ENCODE data around the gene KRT83.
"Not testable (repeated sequence)": the region's sequence is repeated elsewhere in the genome, so short reads cannot be mapped to it uniquely, and the experiment has no call there.

Gene KRT83

GRCh38 chr12:52356762-52357580 is 35.8 kb upstream of the KRT83 start:
- no peak for DNase-seq
- in situ Hi-C loops (cut with HindIII; ENCODE audit: low pct_ligation_motif_present, low pct_unique_long_range_greater_than_20kb, low sequenced_read_pairs) = loop anchor here (25.0 kb wide), 1 partner anchor 630 kb away; no protein-coding TSS in a partner anchor

GRCh38 chr12:52356031-52356761 is 35.0 kb upstream of the KRT83 start:
- DNase-seq = no peak
- in situ Hi-C loops (cut with HindIII; ENCODE audit: low pct_ligation_motif_present, low pct_unique_long_range_greater_than_20kb, low sequenced_read_pairs) = loop anchor here (25.0 kb wide), 1 partner anchor 631 kb away; no protein-coding TSS in a partner anchor

GRCh38 chr12:52355176-52355575 is 34.0 kb upstream of the KRT83 start:
- in situ Hi-C loops (cut with HindIII; ENCODE audit: low pct_ligation_motif_present, low pct_unique_long_range_greater_than_20kb, low sequenced_read_pairs) = loop anchor here (25.0 kb wide), 1 partner anchor 632 kb away; no protein-coding TSS in a partner anchor
- no peak for DNase-seq

GRCh38 chr12:52354200-52354599 is 33.0 kb upstream of the KRT83 start:
- in situ Hi-C loops (cut with HindIII; ENCODE audit: low pct_ligation_motif_present, low pct_unique_long_range_greater_than_20kb, low sequenced_read_pairs) = loop anchor here (25.0 kb wide), 1 partner anchor 633 kb away; no protein-coding TSS in a partner anchor
- DNase-seq = no peak

DNA sequence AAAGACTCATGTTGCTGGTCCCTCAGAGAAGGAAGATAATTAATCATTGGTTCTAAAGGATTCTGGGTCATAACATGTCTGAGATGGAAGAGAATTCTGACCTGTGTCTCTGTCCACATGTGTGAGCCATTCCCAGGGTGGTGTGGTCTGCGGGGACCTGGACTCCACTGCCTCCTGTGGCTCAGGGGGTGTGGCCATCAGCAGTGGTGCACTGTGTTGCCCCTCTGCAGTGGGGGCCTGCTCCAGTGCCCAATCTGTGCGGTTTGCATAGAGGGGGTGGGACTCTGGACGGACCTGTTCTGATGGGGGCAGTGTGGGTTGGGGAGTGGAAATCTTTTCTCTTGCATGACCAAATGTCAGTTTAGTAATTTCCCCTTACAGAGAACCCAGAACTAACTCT is 32.6 kb upstream of the KRT83 start:
- DNase-seq = no peak
- in situ Hi-C loops (cut with HindIII; ENCODE audit: low pct_ligation_motif_present, low pct_unique_long_range_greater_than_20kb, low sequenced_read_pairs) = loop anchor here (25.0 kb wide), 1 partner anchor 634 kb away; no protein-coding TSS in a partner anchor

DNA sequence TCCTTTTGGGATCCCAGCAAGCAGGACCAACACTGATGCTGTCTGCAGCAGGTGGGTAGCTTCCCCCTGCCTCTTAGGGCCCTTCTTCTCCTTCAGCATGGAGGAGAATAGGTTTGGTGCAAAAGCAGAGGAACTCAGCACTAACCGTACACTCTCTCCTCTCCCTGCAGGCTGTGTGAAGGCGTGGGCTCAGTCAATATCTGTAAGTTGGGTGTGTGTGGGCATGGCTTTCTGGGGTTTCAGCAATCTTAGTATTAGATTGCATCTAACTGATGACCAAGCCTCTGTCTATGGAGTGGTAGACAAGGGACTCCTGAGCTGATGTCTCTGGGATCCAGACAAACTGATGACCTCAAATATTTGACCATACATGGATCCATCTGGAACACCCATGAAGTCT is 31.8 kb upstream of the KRT83 start:
- in situ Hi-C loops (cut with HindIII; ENCODE audit: low pct_ligation_motif_present, low pct_unique_long_range_greater_than_20kb, low sequenced_read_pairs) = loop anchor here (25.0 kb wide), 1 partner anchor 634 kb away; no protein-coding TSS in a partner anchor
- no peak for DNase-seq

DNA sequence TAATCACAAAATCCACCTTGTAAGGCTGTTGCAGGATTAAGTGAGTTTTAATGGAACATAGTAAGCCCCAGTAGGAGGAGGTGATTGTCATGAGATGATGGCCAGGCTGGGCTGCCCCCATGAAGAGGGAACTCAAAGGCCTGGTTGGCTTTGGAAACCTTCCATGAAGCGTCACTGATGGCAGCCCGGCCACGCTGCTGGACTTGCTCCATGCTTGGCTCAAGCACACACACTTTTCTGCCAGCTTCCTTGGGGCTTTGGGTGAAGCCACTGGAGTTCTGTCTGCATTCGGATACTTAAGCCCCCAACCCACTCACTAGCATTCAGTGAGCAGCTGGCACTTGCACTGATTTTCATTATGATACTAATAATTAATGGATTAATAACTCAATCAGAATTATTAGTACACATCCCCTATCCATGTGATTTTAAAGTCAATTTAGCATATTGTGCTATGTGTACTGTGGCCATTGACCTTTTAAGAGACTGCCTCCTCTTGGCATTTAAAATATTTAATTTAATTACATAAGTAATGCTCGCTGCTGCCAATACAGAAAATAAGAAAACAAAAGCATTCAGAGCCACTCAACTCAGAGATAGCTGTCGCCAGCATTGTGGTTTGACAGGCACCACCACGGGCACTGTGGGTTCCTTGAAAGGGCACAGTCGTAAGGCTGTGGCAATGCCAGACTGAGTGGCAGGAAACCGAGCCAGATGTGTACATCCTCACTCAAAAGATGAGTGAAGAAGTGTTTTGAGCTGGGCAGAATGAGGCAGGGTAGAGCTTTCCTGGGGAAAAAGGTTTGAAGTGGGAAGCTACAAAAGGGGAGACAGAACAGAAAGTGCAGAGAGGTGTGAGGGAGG is 30.2 kb upstream of the KRT83 start:
- in situ Hi-C loops (cut with HindIII; ENCODE audit: low pct_ligation_motif_present, low pct_unique_long_range_greater_than_20kb, low sequenced_read_pairs) = loop anchor here (25.0 kb wide), 1 partner anchor 636 kb away; no protein-coding TSS in a partner anchor
- DNase-seq = no peak

- no peak for DNase-seq
- in situ Hi-C loops (cut with HindIII; ENCODE audit: low pct_ligation_motif_present, low pct_unique_long_range_greater_than_20kb, low sequenced_read_pairs) = loop anchor here (25.0 kb wide), 1 partner anchor 637 kb away; no protein-coding TSS in a partner anchor
Observed at GRCh38 chr12:52350786-52351185, 29.6 kb upstream of the KRT83 start.

- DNase-seq = no peak
- in situ Hi-C loops (cut with HindIII; ENCODE audit: low pct_ligation_motif_present, low pct_unique_long_range_greater_than_20kb, low sequenced_read_pairs) = loop anchor here (25.0 kb wide), 1 partner anchor 637 kb away; no protein-coding TSS in a partner anchor
Observed at GRCh38 chr12:52350021-52350620, 28.9 kb upstream of the KRT83 start.

DNA sequence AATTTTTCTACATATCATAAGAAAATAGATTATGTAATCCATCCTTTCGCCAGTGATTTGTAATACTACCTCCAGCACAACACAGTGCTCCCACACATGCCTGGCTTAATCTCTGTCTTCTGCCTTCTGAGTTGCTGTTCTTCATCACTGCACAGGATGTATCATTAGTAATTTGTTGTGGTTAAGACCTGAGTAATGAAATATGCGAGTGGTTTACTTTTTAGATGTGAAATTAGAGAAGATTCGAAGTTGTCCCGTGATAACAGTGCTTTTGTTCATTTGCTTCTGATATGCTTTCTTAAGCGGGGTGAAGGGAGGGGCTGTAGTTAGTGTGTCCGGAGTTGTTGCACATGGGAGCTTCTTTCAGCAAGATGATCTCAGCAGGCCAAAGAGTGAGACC is 28.0 kb upstream of the KRT83 start:
- no peak for DNase-seq
- in situ Hi-C loops (cut with HindIII; ENCODE audit: low pct_ligation_motif_present, low pct_unique_long_range_greater_than_20kb, low sequenced_read_pairs) = no loop called here

- DNase-seq = no peak
- in situ Hi-C loops (cut with HindIII; ENCODE audit: low pct_ligation_motif_present, low pct_unique_long_range_greater_than_20kb, low sequenced_read_pairs) = no loop called here
Observed at GRCh38 chr12:52347551-52348510, 26.6 kb upstream of the KRT83 start.

DNA sequence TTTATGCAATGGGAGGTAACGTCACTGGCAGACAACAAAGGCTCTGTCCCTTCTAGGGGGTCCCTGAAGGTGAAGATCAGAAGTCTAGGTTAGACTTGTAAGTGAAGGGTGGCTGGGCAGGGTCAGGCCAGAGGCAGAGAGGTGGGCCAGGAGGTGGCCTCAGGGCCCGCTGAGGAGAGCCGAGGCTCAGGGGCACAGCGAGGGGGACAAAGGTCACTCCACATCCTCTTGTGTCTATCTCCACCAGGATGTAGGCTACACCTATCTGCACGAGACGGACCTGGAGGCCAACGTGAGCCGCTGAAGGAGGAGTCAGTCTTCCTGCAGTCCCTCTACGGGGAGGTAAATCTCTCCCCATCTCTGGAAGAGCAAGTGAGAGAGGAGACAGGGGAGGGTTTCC is 25.8 kb upstream of the KRT83 start:
- no peak for DNase-seq
- in situ Hi-C loops (cut with HindIII; ENCODE audit: low pct_ligation_motif_present, low pct_unique_long_range_greater_than_20kb, low sequenced_read_pairs) = no loop called here

- in situ Hi-C loops (cut with HindIII; ENCODE audit: low pct_ligation_motif_present, low pct_unique_long_range_greater_than_20kb, low sequenced_read_pairs) = no loop called here
- no peak for DNase-seq
Observed at GRCh38 chr12:52346593-52346992, 25.4 kb upstream of the KRT83 start.

DNA sequence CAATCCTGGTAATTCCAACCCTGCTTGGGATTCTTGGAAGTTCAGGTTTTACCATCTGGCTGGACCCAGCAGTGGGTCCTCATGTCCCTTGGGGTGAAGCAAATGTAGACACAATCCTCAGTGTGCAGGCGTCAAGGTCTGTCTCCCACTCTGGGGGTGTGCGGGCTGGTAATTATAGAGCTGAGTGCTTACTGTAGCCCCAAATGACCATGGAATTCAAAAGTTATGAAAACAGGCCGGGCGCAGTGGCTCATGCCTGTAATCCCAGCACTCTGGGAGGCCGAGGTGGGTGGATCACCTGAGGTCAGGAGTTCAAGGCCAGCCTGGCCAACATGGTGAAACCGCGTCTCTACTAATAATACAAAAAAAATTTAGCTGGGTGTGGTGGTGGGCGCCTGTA is 23.8 kb upstream of the KRT83 start:
- DNase-seq; in situ Hi-C loops (cut with HindIII; ENCODE audit: low pct_ligation_motif_present, low pct_unique_long_range_greater_than_20kb, low sequenced_read_pairs): not testable (repeated sequence)

GRCh38 chr12:52344111-52344510 is 22.9 kb upstream of the KRT83 start:
- no peak for DNase-seq
- in situ Hi-C loops (cut with HindIII; ENCODE audit: low pct_ligation_motif_present, low pct_unique_long_range_greater_than_20kb, low sequenced_read_pairs) = no loop called here

GRCh38 chr12:52343550-52343949 is 22.4 kb upstream of the KRT83 start:
- in situ Hi-C loops (cut with HindIII; ENCODE audit: low pct_ligation_motif_present, low pct_unique_long_range_greater_than_20kb, low sequenced_read_pairs) = no loop called here
- DNase-seq = no peak
